NOMO-1 treated with dmso at 0.1 percent for 144 hours (cell line): ENCODE data around the gene LLGL2.
A peak's percentile ranks its signal among the peaks of the same experiment; 100 is the strongest.
"Not testable (repeated sequence)": the region's sequence is repeated elsewhere in the genome, so short reads cannot be mapped to it uniquely, and the experiment has no call there.

ENCODE experiments used
- DNase-seq: peaks from one replicate; lab custom pipeline; 2025; ENCODE audit not compliant: unreplicated experiment; lab: John Stamatoyannopoulos, UW

Gene LLGL2

DNA sequence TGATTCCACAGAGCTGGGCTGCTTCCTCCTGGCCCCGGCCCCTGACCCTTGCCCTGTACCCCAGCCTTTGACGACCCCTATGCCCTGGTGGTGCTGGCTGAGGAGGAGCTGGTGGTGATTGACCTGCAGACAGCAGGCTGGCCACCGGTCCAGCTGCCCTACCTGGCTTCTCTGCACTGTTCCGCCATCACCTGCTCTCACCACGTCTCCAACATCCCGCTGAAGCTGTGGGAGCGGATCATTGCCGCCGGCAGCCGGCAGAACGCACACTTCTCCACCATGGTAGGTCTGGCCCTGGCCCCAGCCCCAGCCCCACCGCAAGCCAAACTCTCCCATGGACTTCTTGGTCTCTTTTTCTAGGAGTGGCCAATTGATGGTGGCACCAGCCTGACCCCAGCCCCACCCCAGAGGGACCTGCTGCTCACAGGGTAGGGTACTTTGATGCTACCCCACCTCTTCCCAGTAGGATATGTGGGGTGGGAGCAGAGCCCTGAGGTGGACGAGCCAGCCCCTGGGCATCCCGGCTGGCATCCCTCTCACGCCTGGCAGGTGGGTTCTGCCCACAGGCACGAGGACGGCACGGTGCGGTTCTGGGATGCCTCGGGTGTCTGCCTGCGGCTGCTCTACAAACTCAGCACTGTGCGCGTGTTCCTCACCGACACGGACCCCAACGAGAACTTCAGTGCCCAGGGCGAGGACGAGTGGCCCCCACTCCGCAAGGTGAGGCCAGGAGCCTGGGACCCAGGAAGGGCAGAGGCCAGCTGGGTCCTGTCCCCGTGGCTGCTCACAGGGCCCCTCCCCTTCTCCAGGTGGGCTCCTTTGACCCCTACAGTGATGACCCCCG is 43.1 kb downstream of the LLGL2 start:
- DNase-seq = no peak

DNA sequence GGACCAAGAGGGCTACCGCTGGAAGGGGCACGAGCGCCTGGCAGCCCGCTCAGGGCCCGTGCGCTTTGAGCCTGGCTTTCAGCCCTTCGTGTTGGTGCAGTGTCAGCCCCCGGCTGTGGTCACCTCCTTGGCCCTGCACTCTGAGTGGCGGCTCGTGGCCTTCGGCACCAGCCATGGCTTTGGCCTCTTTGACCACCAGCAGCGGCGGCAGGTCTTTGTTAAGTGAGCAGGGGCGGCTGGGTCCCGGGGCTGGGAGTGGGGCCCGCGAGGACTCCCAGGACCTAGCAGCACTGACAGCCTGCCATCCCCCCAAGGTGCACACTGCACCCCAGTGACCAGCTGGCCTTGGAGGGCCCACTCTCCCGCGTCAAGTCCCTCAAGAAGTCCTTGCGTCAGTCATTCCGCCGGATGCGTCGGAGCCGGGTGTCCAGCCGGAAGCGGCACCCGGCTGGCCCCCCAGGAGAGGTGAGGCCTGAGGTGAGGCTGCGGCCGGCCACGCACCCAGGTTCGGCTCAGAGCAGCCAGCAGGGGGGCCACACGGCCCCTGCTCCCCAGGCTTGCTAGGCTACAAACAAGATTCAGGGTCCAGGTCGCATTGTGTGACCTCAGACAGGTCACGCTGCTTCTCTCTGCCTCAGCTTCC is 44.7 kb downstream of the LLGL2 start:
- DNase-seq = no peak

DNA sequence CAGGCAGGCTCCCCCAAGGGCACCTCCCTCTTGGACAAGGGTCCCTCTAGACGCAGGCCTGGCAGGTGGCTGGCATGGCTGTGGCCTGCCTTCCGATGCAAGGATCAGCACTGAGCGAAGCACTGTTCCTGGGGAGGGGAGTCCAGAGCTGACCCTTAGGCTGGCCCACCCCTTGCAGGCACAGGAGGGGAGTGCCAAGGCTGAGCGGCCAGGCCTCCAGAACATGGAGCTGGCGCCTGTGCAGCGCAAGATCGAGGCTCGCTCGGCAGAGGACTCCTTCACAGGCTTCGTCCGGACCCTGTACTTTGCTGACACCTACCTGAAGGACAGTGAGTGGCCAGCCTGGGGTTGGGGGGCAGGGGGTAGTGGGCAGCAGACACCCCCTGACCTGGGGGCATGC is 45.3 kb downstream of the LLGL2 start:
- no peak for DNase-seq

DNA sequence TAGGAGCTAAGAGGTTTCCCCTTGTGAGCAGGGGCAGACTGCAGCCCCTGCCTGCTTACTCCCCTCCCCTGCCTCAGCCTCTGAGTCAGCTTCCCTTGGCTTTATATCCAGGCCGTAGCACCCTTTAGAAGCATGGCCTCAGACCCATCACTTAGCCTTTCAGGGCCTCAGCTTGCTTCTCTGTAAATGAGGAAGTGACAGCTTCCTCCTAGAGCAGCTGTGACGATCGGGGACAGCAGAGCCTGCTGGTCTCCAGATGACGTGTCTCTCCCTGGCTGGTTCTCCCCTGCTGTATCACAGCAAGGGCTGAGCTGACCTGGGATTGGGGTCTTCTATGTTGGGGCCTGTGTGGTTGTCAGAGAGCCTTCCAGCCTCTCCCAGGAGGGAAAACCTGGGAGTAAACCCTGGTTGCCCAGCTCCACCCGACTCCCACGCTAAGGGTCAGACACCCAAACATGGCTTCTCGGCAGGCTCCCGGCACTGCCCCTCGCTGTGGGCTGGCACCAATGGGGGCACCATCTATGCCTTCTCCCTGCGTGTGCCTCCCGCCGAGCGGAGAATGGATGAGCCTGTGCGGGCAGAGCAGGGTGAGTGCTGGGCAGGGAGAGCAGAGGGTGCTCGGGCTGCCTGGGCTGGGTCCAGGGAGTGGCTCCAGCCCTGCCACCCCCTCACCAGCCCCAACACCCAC is 45.8 kb downstream of the LLGL2 start:
- peak; percentile 91 for DNase-seq

DNA sequence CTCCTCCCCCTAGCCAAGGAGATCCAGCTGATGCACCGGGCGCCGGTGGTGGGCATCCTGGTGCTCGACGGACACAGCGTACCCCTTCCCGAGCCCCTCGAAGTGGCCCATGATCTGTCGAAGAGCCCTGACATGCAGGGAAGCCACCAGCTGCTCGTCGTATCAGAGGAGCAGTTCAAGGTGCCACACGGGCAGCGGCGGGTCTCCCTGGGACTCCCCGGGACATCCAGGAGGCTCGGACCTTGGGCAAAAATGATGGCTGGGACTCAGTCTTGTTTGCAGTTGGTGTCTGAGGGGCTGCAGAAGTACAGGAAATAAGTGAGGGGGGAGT is 46.4 kb downstream of the LLGL2 start:
- no peak for DNase-seq

DNA sequence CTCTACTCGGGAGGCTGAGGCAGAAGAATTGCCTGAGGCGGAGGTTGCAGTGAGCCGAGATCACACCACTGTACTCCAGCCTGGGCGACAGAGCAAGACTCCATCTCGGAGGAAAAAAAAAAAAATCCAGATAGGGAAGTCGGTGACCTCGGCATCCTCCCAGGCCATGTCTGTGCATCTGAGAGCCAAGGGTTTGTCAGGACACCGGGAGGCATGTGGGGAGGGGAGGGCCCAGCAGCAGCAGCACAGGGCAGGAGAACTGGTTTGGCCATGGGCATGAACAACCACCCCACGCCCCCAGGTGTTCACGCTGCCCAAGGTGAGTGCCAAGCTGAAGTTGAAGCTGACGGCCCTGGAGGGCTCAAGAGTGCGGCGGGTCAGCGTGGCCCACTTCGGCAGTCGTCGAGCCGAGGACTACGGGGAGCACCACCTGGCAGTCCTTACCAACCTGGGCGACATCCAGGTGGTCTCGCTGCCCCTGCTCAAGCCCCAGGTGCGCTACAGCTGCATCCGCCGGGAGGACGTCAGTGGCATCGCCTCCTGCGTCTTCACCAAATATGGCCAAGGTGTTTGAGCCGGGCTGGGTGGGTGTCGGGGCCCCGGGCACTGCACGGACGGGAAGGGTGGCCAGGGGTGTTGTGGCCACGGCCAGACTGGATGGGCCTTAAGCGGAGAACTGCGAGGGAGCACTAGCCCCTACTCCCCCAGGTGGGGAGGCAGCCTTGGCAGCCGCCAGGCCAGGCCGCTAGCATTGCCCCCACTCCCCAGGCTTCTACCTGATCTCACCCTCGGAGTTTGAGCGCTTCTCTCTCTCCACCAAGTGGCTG is 47.4 kb downstream of the LLGL2 start:
- DNase-seq = no peak

DNA sequence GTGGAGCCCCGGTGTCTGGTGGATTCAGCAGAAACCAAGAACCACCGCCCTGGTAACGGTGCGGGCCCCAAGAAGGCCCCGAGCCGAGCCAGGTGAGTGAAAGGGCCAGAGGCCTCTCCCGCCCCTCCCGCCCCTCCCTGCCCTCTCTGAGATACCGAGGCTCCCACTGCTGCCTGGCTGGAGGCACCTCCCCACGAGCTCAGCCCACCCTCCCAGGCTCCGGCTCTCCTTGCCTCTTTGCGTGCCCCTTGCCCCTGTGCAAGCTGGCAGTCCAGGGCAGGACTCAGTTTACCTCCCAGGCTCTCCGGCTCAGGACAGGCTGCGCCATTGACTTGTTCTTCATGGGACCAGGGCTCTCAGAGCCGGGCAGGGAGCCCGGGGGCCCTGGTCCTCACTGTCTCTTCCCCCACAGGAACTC is 48.1 kb downstream of the LLGL2 start:
- DNase-seq = no peak

DNA sequence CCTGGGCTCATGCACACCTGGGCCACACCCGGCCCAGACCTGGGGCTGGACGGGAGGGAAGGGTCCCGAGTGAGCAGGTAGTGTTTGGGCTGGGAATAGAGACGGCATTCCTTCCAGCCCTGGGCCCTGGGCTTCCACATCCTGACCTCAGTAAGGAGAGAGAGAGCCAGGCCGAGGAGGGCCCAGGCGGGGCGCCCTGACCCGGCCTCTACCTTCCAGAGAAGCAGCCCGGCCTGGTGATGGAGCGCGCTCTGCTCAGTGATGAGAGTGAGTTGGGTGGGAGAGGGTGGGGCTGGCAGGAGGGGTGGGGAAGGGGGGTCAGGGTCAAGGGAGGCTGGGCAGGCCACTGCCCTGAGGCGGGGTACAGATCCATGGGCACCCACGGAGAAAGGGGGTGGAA is 48.5 kb downstream of the LLGL2 start:
- DNase-seq = no peak

DNA sequence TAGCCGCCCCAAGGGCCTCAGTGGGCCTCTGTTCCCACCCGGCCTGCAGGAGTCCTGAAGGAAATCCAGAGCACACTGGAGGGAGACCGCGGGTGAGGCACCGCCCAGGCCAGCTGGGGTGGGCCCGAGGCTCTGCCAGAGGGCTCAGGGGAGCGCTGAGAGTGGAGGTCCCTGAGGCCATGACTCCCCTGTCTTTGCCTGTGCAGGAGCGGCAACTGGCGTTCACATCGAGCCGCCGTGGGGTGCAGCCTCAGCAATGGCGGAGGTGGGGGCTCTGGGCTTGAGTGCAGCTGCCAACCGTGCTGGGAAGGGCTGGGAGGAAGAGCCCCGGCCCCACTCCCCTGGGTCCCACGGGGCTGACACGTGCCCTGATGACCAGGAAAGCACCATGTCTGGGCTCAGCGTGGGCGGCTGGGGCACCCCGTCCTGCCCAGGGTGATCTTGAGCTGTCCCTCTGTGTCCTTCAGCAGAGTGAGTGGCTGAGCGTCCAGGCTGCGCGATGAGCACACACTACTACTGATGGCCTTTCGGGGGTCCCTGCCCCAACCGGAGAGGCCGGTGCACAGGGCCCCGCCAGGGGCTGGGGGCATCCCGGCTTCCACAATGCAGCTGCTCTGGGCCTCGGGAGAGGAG is 49.0 kb downstream of the LLGL2 start:
- no peak for DNase-seq

DNA sequence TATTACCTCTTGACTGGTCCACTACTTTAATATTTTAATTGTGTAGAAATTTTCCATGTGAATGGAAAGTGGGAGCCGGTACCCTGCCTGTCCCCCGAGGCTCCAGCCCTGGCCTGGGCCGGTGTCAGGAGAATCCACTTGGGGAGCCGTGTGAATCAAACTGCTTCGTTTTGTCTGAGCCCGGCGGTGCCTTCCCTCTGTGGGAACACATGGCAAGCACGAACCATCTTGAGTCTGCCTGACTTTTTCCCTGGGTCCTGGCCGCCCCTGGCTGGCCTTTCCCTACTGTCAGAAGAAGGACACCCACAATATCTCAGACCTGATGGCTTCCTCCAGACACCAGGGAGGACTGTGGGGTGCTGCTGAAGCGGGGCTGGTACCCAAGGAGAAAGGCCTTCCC is 49.7 kb downstream of the LLGL2 start:
- no peak for DNase-seq

DNA sequence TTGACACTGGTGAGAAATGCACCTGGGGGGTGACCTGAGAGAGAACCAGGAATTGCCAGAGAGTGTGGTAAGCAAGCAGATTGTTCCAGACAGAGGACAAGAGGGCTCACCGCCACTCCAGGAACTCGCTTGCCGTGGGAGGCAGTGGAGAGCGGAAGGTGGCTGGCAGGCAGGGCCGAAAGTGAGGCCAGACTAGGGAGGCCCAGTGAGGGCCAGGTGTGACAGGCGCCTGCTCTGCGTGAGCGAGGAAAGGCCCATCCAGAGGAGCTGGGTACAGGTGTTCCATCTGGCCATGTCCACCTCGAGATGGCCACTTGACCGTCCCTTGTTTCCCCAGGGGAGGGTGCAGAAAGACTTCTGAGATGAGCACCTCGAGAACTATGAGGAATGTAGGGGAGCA is 50.2 kb downstream of the LLGL2 start:
- no peak for DNase-seq

DNA sequence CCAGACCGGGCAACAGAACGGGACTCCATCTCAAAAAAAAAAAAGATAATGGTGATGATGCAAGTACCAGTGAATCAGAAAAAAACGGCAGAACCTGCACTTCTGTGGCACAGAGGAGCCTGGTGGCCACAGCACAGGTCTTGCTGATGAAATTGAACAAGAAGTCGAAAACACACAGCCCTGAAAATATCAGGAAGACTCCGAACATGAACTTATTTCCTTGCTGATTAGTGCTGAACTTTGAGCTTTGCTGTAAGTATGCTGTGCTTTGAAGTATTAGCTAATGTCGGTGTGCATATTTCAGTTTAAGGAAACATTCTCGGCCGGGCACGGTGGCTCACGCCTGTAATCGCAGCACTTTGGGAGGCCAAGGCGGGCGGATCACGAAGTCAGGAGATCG is 51.2 kb downstream of the LLGL2 start:
- DNase-seq = no peak

DNA sequence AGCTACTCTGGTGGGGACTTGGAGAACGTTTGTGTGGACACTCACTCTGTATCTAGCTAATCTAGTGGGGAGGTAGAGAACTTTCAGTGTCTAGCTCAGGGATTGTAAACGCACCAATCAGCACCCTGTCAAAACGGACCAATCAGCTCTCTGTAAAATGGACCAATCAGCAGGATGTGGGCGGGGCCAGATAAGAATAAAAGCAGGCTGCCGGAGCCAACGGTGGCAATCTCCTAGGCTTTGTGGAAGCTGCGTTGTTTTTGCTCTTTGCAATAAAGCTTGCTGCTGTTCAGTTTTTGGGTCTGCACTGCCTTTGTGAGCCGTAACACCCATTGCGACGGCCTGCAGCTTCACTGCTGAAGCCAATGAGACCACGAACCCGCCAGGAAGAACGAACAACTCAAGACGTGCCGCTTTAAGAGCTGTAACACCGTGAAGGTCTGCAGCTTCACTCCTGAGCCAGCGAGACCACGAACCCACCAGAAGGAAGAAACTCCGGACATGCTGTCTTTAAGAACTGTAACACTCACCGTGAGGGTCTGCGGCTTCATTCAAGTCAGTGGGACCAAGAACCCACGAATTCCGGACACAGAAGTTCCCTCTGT is 55.7 kb downstream of the LLGL2 start:
- DNase-seq = not testable (repeated sequence)

DNA sequence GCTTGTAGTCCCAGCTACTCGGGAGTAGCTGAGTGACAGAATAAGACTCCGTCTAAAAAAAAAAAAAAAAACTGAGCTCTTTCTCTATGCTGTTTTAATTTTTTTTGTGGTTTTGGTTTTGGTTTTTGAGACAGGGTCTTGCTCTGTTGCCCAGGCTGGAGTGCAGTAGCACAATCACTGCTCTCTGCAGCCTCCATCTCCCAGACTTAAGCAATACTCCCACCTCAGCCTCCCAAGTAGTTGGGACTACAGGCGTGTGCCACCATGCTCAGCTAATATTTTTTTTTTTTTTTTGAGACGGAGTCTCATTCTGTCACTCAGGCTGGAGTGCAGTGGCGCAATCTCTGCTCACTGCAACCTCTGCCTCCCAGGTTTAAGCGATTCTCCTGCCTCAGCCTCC is 57.7 kb downstream of the LLGL2 start:
- DNase-seq = not testable (repeated sequence)

DNA sequence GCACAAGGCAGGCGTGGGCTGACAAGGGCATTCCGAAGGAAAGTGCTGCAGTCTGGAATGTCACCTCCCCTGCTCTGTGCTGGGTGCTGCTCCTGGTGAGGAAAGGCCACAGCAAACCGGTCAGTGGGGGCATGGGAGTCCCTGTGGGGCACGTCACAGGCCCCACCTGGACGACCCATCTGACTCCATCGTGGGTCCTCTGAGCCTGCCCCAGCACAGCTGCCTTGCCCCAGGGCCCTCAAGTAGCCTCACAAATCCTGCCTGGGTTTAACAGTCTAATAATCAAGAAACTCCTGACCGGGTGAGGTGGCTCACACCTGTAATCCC is 59.3 kb downstream of the LLGL2 start:
- DNase-seq = no peak

DNA sequence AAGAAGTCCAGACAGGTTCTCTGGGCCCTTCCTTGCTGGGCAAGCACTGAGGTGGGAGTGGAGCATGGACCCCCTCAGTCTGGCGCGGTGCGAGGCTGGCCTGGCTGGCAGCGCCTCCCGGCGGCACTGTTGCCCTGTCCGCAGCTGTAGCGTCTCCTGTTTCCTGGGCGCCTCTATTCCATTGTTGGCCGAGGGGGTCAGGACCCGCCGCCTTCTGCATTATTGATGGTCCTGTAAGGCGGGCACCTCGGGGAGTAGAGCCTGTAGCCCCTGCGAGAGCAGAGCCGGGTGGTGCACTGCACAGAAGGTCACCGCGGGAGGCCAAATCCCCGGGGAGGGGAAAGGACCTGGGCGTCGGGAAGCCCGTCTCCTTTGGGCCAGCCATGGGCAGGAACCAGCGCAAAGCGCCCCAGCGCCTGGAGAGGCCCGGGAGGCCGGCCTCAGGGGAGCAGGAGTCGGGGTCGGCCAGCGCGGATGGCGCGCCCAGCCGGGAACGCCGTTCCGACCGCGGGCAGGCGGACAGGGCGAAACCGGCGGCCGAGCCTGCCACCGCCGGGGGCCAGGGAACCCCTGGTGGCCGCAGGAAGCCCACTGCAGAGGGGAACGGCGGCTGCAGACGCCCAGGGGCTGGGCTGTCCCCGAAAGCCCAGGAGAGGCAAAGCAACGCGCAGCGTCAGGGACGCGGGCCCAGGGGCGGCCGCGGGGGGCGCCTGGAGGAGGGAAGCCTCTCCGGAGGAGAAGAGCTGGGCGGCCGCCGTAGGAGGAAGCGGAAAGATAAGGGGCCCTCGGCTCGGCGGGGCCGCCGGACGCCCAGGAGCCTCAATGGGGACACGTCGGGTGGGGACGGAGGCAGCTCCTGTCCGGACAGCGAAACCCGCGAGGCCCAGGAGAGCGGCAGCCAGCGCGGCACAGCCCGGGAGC is 62.4 kb downstream of the LLGL2 start, which contains the start of gene MYO15B:
Gene MYO15B, plus strand, starts transcription at position 126 of the 921 bp plus-strand sequence. Its CDS starts 258 bp downstream, at position 384.
- DNase-seq = peak; percentile 80

DNA sequence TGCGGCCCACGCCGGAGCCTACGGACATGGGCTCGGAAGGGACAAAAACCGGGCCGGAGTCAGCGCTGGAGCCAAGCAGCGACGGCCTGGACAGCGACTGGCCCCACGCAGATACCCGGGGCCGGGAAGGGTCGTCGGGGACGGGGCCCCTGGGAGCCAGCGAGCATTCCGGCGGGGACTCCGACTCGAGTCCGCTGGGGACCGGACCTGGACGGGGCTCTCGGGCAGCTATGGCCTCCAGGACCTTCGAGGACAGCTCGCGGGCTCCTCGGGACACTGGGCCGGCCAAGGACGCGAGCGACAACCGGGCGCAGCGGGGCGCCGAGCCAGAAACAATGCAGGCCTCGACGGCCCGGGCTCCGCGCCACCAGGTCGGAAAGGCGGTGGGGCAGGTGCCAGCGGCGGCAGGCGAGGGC is 63.1 kb downstream of the LLGL2 start:
- no peak for DNase-seq

DNA sequence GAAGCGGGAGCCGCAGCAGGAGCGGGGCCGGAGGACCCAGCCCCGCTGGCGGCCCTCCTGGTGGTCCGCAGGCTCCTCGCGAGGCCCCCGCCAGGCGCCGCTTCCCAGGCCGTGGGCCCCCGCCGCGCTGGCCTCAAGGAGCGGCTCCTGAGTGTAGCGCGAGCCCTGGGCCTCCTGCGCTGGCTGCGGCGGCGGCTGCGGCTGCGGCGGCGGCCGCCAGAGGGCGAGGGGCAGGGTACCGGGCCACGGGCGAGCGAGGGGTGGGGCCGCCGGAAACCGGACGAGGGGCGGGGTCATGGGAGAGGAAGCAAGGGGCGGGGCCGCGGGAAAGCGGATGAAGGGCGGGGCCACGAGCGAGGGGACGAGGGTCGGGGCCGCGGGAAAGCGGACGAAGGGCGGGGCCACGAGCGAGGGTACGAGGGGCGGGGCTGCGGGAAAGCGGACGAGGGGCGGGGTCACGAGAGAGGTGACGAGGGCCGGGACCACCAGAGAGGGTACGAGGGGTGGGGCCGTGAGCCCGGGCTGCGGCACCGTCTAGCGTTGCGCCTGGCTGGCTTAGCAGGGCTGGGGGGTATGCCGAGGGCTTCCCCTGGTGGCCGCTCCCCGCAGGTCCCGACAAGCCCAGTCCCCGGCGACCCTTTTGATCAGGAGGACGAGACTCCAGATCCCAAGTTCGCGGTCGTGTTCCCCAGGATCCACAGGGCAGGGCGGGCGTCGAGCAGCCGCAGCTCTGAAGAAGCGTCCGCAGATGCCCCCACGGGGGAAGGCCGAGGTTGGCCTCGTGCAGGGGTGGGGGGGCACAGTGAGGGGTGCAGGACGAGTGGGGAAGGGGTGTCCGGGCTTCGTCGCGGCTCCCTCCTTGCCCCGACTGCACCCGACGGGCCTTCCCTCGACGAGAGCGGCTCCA is 63.8 kb downstream of the LLGL2 start:
- DNase-seq = peak; percentile 78
